Activated naive CD8-positive, alpha-beta T cell (primary cell): ENCODE measurements around the gene TMEM30A.

Experiments used
- H3K27ac Mint-ChIP-seq: one replicate; pipeline ENCODE4 v1.8.0; 2021; ENCODE audit warnings: mixed read lengths
- H3K27me3 Mint-ChIP-seq: one replicate; pipeline ENCODE4 v1.8.0; 2021; ENCODE audit warnings: mixed read lengths
- H3K36me3 Mint-ChIP-seq: one replicate; pipeline ENCODE4 v1.8.0; 2021; ENCODE audit warnings: mixed read lengths
- H3K4me1 Mint-ChIP-seq: one replicate; pipeline ENCODE4 v1.8.0; 2021; ENCODE audit warnings: low read depth, mixed read lengths
- H3K4me3 Mint-ChIP-seq: one replicate; pipeline ENCODE4 v1.8.0; 2021; ENCODE audit warnings: mild to moderate bottlenecking, mixed read lengths
- H3K9me3 Mint-ChIP-seq: one replicate; pipeline ENCODE4 v1.8.0; 2021; ENCODE audit warnings: low read depth, mixed read lengths

The TMEM30A gene

DNA sequence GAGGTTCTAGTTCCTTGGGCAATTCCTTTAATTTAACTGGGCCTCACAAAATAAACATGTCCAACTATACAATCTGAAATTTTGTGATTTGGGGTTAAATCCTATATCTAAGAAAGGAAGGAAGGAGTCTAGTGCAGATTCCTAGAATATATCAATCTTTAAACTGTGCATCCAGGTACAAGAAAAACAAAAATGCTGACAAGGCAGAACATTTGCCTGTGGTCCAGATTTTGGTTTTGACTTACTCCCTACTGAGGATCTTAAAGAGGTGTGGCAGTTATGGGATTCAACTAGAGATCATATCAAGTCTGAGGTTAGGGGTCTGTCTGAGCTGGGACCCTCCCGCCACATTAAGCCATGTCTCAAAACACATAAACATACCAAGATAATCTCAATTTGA, 23.3 kb downstream of the TMEM30A start:
- Mint-ChIP-seq H3K9me3 (no peaks in the 10 kb centered on the region), H3K27me3 (no peaks in the 10 kb centered on the region), H3K27ac (no peak overlapping the region), H3K36me3 (peaks cover 11% of the 10 kb centered on the region), H3K4me3 (no peak overlapping the region), H3K4me1 (no peaks in the 10 kb centered on the region)

DNA sequence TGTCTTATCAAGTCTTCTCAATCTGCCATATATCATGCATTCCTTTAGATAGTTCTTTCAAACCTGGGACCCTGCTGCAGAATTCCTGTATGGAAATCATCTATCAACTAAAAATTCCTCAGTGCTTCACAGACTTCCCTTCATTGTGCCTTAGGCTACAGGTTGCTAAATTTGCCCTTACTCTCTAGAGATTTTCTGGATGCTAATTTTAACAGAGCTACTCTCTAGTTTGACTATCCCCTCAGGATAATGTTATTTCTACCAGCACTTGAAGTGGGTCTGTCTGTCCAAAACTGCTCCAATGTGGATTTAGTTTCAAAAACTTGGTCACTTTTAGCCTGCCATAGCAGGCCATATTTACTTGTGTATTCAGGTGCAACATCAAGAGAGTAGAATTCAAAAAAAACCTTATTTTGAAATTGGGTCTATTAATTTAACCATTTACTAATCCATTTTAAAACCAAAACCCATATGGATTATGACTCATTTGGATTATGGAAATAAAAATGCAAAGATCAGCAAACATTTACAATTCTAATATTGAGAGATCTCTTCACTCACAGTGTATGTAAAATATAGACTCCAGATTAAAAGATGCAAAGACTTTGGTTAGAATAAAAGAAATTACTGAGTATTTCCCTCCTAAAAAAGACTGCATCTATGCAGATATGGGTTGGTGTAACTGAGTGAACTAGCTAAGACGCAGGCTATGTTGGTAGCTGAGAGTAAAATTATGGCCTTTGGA, 27.1 kb downstream of the TMEM30A start:
- Mint-ChIP-seq H3K4me1 (no peaks in the 10 kb centered on the region), H3K36me3 (peaks cover 5% of the 10 kb centered on the region), H3K4me3 (no peak overlapping the region), H3K9me3 (no peaks in the 10 kb centered on the region), H3K27ac (no peak overlapping the region), H3K27me3 (no peaks in the 10 kb centered on the region)

DNA sequence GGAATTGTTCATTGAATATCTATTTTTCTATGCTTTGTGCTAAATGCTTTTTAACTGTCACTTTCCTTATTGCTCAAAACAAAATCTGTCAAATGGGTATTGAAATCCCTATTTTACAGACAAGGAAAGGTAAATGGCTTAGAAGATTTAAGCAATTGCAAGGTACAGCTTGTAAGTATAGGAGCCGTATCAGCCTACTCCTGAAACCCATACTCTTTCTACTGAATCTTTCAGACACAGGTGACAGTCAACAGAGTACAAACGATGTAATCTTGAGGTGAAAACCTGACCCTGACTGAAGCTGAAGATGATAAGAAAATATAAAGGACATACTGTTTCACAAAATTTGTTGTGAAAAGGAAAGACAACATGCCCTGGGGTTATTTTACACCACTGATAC, 34.0 kb downstream of the TMEM30A start:
- Mint-ChIP-seq H3K4me3 (no peak overlapping the region), H3K27ac (no peak overlapping the region), H3K4me1 (peaks cover 2% of the 10 kb centered on the region), H3K9me3 (no peaks in the 10 kb centered on the region), H3K27me3 (no peaks in the 10 kb centered on the region), H3K36me3 (no peaks in the 10 kb centered on the region)

DNA sequence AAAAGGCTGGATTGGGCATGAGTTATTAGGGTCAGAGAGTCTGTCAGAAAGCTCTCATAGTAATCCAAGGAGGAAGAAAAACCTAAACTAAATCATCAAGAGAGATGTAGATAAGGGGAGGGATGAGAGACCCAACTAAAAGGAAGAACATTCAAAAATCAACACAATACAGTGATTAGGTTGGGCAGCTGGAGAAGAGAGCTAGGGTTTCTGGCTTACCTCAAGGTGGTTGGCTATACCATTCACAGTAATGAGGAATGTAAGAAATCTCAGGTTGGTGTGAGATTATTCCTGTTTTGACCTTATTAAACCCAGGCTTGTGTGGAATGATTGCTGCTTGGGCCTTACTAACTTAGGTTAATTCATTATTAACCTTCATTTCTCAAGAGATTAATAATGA, 34.8 kb downstream of the TMEM30A start:
- no peaks in the 10 kb centered on the region for H3K9me3 Mint-ChIP-seq
- no peak overlapping the region for H3K27ac Mint-ChIP-seq
- no peak overlapping the region for H3K4me3 Mint-ChIP-seq
- H3K4me1 Mint-ChIP-seq, result peaks cover 3% of the 10 kb centered on the region
- H3K36me3 Mint-ChIP-seq, result no peaks in the 10 kb centered on the region
- no peaks in the 10 kb centered on the region for H3K27me3 Mint-ChIP-seq

DNA sequence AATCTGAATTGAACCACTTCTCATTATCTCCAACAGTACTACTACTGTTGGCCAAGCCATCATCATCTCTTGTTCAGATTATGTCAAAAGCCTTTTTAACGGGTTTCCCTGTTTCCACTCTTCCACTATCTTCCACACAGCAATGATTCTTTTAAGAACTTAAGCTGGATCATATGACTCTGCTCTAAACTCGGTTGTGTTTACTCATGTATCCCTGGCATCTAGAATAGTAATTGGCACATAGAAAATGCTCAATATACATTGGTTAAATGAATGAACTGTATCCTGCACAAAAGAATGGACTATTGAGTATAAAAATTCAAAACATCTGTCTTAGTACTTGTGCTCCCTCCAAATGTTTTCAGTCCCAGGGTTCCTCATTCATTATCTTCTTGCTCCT, 38.2 kb downstream of the TMEM30A start:
- Mint-ChIP-seq H3K36me3 (no peaks in the 10 kb centered on the region), H3K27me3 (no peaks in the 10 kb centered on the region), H3K4me3 (no peak overlapping the region), H3K9me3 (no peaks in the 10 kb centered on the region), H3K27ac (no peak overlapping the region), H3K4me1 (peaks cover 19% of the 10 kb centered on the region)

DNA sequence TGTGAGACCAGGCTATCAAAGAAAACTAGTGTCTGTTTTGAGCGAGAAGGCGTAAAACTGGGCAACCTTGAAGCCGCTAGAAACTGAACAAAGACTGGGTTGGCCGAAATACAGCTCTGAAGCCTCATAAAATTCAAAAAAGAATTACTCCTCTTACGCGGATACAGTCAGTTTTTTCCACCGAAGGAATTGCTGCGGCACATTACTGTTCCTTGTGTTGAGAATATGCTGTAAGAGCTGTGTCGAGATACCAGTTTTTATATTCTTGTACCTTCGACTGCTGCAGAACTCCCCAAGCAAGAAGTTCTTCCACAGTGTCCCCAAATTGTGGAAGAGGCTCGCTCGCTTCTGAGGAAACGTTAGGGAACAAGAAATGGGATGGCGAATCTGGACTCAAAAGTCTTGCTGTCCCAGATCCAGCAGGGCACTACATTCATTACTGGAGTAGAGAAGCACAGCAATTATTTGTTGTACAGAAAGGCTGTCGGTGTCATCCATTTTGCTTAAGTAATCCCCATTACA, 40.5 kb downstream of the TMEM30A start:
- Mint-ChIP-seq H3K4me1 (peaks cover 36% of the 10 kb centered on the region), H3K36me3 (peaks cover 5% of the 10 kb centered on the region)

DNA sequence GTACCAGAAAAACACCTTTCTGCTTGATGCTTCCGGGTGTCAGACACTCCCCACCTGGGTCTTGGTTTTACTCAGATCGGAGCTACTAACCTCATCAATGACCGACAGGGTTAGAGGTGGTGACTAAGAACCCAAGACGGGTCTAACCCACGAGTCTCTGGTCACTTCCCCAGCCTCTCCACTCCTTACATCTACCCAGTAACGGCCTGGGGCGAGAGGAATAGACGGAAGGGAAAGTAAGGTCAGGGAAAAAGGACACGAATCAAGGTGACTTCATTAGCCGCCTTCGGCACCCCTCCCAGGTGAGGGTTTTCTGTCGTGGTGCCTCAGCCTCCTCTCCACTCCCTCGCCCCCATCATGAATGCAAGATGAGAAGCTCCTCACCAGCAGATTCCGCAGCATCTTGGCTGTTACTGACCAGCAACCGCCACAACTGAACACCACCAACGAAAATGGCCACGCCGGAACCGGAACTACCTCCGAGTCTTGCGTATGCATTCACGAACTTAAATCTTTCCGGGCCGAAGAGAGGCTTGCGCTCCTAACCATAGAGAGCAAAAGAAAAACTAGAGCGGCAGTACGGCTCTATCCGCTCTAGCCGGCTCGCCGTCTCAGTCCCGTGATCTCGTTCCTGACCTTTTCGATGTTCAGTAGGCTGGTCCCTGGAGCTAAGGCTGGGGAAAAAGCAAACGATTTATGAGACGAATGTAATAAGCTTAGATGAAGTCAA, 41.1 kb downstream of the TMEM30A start, which contains the start of gene COX7A2:
COX7A2 (minus strand) TSS at position 469 of the 730 bp plus-strand sequence; CDS start at position 402, 67 bp downstream.
- Mint-ChIP-seq H3K27me3 (no peaks in the 10 kb centered on the region), H3K27ac (peak within 1 kb of the TSS; percentile 99), H3K4me1 (peaks cover 41% of the 10 kb centered on the region), H3K36me3 (peaks cover 5% of the 10 kb centered on the region), H3K4me3 (peak within 1 kb of the TSS; percentile 99), H3K9me3 (no peaks in the 10 kb centered on the region)

More for the DNA sequence above, 40.5 kb downstream of the TMEM30A start:
- Mint-ChIP-seq H3K4me3 (peak overlapping the region; percentile 99), H3K27ac (peak overlapping the region; percentile 99), H3K9me3 (no peaks in the 10 kb centered on the region), H3K27me3 (no peaks in the 10 kb centered on the region)

DNA sequence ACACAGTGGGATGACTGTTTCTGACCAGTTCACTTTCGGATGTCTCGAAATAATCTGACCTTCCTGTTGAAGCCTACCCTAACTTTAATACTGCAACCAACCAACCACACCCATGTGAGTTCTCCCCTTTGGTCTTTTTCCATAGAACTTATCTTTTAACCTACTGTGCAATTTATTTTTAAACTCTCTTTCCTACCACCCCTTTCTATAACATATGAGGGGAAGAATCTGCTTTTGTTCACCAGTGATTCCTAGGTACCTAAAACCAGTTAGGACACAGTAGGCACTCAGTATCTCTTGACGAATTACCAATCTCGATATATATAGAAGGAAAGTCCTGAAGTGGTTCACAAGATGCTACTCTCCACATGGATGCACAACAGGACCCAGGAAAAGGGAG, 48.0 kb downstream of the TMEM30A start:
- Mint-ChIP-seq H3K4me1 (peaks cover 28% of the 10 kb centered on the region), H3K27me3 (no peaks in the 10 kb centered on the region), H3K4me3 (no peak overlapping the region), H3K27ac (peak overlapping the region; percentile 64), H3K9me3 (no peaks in the 10 kb centered on the region), H3K36me3 (peaks cover 5% of the 10 kb centered on the region)

DNA sequence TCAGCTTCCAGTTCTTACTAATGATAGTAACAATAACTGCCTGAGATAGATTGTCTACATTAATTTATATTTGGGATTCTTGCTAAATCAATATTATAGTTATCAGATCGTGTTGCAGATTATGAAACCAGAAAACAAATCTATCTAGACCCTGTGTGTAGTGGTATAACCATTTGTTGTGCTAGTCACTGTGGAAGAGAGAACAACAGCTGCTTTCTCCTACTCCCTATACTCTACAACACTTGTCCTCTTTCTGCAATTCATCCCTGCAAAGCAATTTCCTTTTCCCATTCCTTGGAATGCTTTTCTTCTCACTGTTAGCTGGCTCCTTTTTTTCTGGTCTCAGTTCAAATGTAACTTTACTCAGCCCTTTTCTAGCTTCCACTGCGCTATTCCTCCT, 49.3 kb downstream of the TMEM30A start:
- H3K4me3 Mint-ChIP-seq, result no peak overlapping the region
- H3K36me3 Mint-ChIP-seq, result peaks cover 2% of the 10 kb centered on the region
- peaks cover 17% of the 10 kb centered on the region for H3K4me1 Mint-ChIP-seq
- H3K9me3 Mint-ChIP-seq, result no peaks in the 10 kb centered on the region
- H3K27ac Mint-ChIP-seq, result peak overlapping the region; percentile 58
- H3K27me3 Mint-ChIP-seq, result no peaks in the 10 kb centered on the region

DNA sequence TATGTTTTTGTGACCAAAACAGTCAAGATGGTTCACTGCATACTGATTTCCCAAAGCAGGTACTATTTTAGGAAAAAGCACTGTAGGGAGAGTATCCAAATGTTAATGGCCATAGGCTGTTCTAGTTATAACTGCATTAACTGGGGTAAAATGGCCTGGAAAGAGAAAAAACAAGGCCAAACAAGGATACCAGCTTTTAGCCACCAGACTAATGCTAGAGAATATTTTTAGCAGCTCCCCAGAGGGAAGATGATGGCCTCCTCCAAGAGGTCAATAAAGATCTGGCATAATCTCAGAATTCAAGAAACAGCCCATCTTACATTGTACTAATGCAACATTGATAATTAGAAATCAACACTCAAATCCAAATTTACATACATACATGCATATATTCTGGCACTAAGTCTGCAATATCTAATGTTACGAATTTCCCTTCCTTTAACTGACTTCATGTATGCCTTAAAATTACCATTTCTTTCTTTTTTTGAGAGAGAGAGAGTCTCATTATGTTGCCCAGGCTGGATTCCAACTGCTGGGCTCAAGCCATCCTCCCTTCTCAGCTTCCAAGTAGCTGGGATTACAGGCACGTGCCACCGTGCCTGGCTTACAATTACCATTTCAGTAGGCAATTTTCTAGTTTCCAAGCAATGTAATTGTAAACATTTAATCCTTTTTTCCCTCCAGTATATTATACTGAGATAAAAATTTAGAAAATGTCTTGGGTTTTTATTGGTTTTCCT, 50.3 kb downstream of the TMEM30A start:
- Mint-ChIP-seq H3K4me3 (no peak overlapping the region), H3K27me3 (no peaks in the 10 kb centered on the region), H3K4me1 (peaks cover 9% of the 10 kb centered on the region), H3K9me3 (no peaks in the 10 kb centered on the region), H3K36me3 (peaks cover 2% of the 10 kb centered on the region), H3K27ac (peak overlapping the region; percentile 52)

DNA sequence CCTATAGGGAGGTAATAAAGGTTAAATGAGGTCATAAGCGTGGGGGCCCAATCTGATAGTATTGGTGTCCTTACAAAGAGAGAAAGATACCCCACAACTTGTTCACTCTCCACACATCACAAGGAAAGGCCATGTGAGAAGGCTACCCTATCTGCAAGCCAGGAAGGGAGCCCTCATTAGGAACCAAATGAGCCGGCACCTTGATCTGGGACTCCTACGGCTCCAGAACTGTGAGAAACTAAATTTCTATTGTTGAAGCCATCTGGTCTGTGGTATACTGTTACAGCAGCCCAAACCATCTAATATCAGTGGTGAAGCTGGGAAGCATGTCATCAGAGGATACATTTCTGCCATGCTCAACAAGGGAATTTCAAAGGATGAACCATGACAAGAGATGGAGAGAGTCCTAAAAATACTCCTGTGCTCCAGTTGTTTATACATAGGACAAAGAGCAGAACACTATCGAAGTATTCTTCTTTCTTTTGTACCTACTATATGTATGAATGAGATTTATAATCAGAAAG, 51.4 kb downstream of the TMEM30A start:
- Mint-ChIP-seq H3K9me3 (no peaks in the 10 kb centered on the region), H3K27ac (peak overlapping the region; percentile 16), H3K4me3 (no peak overlapping the region), H3K4me1 (peaks cover 3% of the 10 kb centered on the region), H3K36me3 (no peaks in the 10 kb centered on the region), H3K27me3 (no peaks in the 10 kb centered on the region)

DNA sequence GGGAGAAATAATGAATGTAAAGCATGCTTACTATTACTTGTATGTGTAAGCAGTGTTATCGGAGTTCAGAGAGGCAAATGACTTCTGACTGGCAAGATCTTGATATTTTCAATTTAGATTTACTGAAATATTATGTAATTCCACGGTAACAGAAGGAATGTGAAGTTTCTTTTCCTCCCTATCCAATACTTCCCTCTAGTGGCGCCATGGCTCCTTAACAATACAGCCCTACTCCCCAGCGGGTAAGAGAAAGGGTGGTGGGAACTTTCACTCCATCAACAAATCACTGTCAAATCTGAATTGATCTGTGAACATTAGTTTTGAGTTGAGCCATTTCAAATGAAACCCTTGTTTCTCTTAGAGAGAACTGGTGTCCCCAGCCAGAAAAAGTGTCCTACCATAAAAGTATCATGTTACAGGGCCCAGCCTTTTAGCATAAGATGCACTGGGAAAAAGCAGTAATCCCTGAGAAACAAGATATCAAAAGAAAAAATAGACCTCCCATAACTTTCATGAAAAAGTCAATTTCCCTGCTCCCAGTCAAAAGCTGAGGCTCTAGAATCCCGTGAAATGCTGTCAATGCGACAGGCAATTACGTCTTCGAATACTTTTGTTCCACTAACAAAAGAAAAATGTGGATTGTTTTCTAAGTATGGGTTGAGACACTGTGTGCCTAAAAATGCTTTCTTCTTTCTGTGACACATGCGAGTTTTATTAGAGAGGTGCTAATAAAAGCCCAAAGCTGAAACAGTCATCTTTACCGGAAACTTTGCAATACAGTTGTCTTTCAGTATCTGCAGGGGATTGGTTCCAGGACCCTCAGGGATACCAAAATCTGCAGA, 53.9 kb downstream of the TMEM30A start:
- no peaks in the 10 kb centered on the region for H3K9me3 Mint-ChIP-seq
- no peaks in the 10 kb centered on the region for H3K36me3 Mint-ChIP-seq
- H3K27ac Mint-ChIP-seq, result no peak overlapping the region
- no peaks in the 10 kb centered on the region for H3K27me3 Mint-ChIP-seq
- H3K4me1 Mint-ChIP-seq, result peaks cover 3% of the 10 kb centered on the region
- no peak overlapping the region for H3K4me3 Mint-ChIP-seq

DNA sequence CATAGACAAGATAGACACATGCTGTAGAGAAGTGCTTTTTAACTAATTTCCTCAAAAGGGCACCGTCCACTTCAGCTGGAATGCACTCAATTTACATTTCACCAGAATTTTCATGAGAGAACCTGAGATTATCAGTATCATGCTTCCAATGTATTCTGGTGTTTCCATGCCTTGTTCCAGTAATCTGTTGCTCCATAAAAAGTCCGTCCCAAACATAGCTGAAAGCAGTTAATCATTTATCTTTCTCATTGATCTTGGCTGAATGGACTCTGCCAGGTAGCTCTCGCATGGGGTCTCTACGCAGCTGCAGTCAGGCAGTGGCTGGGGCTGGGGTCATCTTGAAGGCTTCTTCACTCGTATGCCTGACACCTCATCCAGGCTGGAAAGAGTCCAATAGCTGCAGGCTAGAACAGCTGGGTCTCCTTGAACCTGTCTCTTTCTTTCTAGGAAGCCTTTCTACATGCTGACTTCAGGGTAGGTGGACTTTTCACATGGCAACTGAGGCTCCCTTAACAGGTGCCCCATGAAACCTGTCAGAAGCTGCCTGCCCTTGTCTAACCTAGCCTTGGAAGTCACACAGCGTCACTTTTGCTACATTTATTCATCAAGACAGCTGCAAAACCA, 60.2 kb downstream of the TMEM30A start:
- Mint-ChIP-seq H3K4me3 (no peak overlapping the region), H3K27me3 (peaks cover 1% of the 10 kb centered on the region), H3K36me3 (no peaks in the 10 kb centered on the region), H3K27ac (no peak overlapping the region), H3K4me1 (no peaks in the 10 kb centered on the region), H3K9me3 (no peaks in the 10 kb centered on the region)

DNA sequence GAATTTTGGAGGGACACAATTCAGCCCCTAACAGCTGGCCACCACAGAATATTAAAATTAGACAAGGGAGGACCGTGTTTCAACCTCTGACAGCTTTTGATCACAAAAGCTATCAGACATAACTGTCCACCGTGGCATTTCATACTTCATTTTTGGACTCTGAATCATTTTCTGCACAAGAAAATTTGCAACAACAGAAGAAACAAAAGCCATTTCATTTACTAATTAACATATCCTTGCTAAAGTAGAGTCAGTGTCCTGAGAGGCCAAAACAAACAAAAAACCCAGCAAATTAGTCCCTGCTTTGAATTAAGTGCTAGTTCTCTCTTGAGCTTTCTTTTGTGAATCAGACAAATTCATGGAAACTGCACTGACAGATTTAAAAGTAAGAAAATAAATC, 61.2 kb downstream of the TMEM30A start:
- no peak overlapping the region for H3K4me3 Mint-ChIP-seq
- H3K36me3 Mint-ChIP-seq, result no peaks in the 10 kb centered on the region
- H3K9me3 Mint-ChIP-seq, result no peaks in the 10 kb centered on the region
- H3K4me1 Mint-ChIP-seq, result no peaks in the 10 kb centered on the region
- peaks cover 2% of the 10 kb centered on the region for H3K27me3 Mint-ChIP-seq
- no peak overlapping the region for H3K27ac Mint-ChIP-seq
